GM13976 (cell line): ENCODE results near the gene DHX16.

Source experiments
- DNase-seq: peaks from one replicate; pipeline ENCODE4 v3.0.0; 2012; ENCODE audit warnings: low spot score
- in situ Hi-C: fragments of 300-500 bp; cut with MboI; formaldehyde crosslinking; loops from one replicate; pipeline ENCODE4 v1.12.0; 2022; ENCODE audit warnings: low sequenced_read_pairs, mixed read lengths, inconsistent platforms; ENCODE audit not compliant: unreplicated experiment
- TF ChIP-seq, protein P1 (sequence below): IDR thresholded peaks from 2 replicates; pipeline ENCODE4 v1.5.1; 2012; ENCODE audit warnings: borderline replicate concordance, mild to moderate bottlenecking; ENCODE audit not compliant: insufficient read depth; ENCODE audit errors: extremely low read depth, missing control alignments, control extremely low read depth

DHX16 gene

GRCh38 chr6:30644769-30645168, 28.0 kb downstream of the DHX16 start:
- DNase-seq = no peak
- TF ChIP-seq, protein P1, sequence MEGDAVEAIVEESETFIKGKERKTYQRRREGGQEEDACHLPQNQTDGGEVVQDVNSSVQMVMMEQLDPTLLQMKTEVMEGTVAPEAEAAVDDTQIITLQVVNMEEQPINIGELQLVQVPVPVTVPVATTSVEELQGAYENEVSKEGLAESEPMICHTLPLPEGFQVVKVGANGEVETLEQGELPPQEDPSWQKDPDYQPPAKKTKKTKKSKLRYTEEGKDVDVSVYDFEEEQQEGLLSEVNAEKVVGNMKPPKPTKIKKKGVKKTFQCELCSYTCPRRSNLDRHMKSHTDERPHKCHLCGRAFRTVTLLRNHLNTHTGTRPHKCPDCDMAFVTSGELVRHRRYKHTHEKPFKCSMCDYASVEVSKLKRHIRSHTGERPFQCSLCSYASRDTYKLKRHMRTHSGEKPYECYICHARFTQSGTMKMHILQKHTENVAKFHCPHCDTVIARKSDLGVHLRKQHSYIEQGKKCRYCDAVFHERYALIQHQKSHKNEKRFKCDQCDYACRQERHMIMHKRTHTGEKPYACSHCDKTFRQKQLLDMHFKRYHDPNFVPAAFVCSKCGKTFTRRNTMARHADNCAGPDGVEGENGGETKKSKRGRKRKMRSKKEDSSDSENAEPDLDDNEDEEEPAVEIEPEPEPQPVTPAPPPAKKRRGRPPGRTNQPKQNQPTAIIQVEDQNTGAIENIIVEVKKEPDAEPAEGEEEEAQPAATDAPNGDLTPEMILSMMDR = no peak
- in situ Hi-C loops = no loop called here

DNA sequence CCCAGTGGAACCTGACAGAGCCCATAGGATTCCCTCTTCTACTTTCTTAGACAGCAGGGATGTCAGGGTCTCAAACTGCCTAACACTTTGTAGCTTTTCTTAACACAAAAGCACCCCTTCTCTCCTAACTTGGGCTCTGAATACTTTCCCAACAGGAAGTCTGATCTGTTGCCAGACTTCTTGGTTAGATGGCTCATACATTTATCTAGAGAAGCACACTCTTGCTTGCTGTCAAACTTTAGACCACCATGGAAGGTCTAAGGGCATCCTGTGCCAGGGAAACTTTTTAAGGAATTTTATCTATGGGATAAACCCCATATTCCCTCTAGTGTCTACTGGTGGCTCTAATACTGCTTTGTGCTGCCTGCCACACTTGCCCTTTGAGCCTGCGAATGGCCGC, 29.1 kb downstream of the DHX16 start:
- DNase-seq = no peak
- in situ Hi-C loops = no loop called here

GRCh38 chr6:30641048-30641447, 31.8 kb downstream of the DHX16 start:
- in situ Hi-C loops = no loop called here
- no peak for DNase-seq
- TF ChIP-seq, protein P1 = no peak

More for the DNA sequence above, 29.1 kb downstream of the DHX16 start:
- TF ChIP-seq, protein P1 = no peak

GRCh38 chr6:30640481-30640880, 32.3 kb downstream of the DHX16 start:
- in situ Hi-C loops = no loop called here
- no peak for DNase-seq
- TF ChIP-seq, protein P1 = no peak

DNA sequence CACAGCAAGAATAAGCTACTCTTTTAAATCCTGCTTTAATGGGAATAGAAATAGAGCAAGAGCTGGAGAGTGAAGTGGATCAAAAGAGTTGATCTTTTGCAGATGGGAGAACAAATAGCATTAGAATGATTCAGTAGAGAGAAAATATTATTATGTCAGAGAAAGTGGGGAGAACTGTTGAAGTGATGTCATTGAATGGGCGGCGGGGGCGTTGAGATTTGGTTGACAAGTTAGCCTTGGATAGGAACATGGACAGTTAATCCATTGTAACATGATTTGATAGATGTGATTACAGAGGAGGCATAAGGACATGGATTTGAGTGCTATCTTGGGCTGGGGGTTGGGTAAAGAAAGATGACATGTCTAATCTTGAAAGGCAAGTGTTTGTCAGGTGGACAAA, 37.0 kb downstream of the DHX16 start:
- TF ChIP-seq, protein P1 = no peak
- DNase-seq = no peak
- in situ Hi-C loops = no loop called here

DNA sequence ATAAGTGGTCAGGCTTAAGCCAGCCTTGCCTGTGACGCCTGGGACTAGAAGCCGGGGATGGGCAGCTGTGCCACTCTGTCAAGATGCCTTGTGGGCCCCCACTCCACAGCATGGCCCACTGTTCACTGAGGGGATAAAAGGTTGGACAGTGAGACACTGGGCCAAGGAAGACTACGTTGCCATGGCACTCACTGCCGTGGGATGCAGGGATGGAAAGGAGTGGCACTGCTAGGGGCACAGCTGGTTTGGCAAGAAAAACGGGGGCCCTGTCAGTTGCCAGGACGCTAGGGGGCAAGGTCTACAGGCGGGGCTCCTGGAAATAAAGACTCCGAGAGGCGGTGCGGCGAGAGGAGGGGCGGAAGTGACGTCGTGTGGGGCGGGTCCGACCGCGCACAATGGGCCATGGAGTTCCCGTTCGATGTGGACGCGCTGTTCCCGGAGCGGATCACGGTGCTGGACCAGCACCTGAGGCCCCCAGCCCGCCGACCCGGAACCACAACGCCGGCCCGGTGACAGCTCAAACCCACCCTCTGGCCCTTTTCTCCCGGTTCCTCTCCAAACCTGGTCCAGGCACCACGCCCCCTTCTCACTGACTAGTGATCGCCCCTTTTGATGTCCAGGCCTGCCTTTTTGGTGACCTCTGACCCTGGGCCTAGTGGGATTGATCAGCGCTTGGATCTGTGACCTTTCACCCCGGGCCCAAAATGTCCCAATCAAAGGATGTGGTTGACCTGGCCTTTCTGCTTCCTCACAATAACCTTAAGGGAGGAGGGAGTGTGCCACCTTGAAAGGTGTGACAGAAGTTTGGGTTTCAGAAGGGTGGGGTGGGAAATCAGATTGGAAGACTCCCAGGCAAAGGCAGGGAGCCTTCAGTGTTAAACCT, 46.1 kb downstream of the DHX16 start, which contains the start of gene ATAT1:
Gene ATAT1 (plus strand): TSS at position 391 of the 883 bp plus-strand sequence.
- TF ChIP-seq, protein P1 = peak; percentile 31
- DNase-seq = peak; percentile 92
- in situ Hi-C loops = no loop called here

DNA sequence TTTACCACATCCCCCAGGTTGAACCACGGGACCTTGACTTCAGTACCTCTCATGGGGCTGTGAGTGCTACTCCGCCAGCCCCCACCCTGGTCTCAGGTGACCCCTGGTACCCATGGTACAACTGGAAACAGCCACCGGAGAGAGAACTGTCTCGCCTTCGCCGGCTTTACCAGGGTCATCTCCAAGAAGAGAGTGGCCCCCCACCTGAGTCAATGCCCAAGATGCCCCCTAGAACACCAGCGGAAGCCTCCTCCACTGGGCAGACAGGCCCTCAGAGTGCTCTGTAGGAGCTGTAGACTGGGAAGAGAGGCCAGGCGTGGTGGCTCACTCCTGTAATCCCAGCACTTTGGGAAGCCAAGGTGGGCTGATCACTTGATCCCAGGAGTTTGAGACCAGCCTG, 47.3 kb downstream of the DHX16 start:
- no peak for DNase-seq
- TF ChIP-seq, protein P1 = no peak
- in situ Hi-C loops = no loop called here
